SK-N-MC (cell line): ENCODE results near the gene TBC1D30.

Experiments used
- EZH2 ChIP-seq: fragments of 200-600 bp; sonication (generic); IDR thresholded peaks from one replicate; pipeline ENCODE4 v1.6.1; 2017; ENCODE audit warnings: antibody characterized with exemption
- FOXP2 ChIP-seq: optimal IDR thresholded peaks from 2 replicates; pipeline ENCODE3; 2011; ENCODE audit warnings: mild to moderate bottlenecking, moderate library complexity; ENCODE audit not compliant: insufficient read depth; ENCODE audit errors: extremely low read length, control extremely low read depth
- POLR2AphosphoS5 ChIP-seq: IDR thresholded peaks from 2 replicates; pipeline ENCODE4 v1.6.1; 2012; ENCODE audit warnings: mild to moderate bottlenecking, low read depth, low read length, borderline replicate concordance

DNA sequence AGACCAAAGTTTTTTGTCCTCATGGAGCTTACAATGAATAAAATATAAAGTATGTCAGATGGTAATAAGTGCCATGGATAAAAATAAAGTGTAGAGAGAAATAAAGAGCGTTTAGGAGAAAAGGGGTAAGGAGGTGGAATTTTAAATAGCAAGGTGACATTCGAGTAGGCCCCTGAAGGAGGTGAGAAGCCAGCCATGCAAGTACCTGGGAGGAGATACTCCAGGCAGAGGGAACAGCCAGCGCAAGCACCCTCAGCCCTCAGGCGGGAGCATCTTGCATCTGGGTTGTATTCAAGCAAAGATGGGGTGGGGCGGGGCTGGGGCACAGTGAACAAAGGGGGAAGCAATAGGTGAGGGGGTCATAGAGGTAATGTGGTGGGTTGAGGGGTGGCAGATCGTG is 4.3 kb downstream of the TBC1D30 start:
- TF ChIP-seq POLR2AphosphoS5 (no peak), EZH2 (no peak), FOXP2 (no peak)
